H9 (cell line): ENCODE results near the gene RNF126. TPM values are rescaled to one million over a fixed set of nuclear protein-coding genes. Genes with fewer than 3 reads are reported as not detected.

Source experiments
- DNase-seq: peaks from one replicate; pipeline ENCODE4 v3.0.0-alpha.2; 2017
- H2AFZ ChIP-seq: one replicate; pipeline ENCODE4 v1.6.1; 2013; ENCODE audit warnings: mild to moderate bottlenecking, low read length, control low read depth, moderate library complexity
- H2AK5ac ChIP-seq: 2 replicates; pipeline ENCODE4 v1.6.1; 2013; ENCODE audit warnings: low read length, control low read depth, mixed read lengths; ENCODE audit not compliant: insufficient read length
- H2BK120ac ChIP-seq: one replicate; pipeline ENCODE4 v1.6.1; 2013; ENCODE audit warnings: low read depth, mild to moderate bottlenecking, low read length, control low read depth, inconsistent platforms; ENCODE audit not compliant: poor library complexity, severe bottlenecking
- H2BK12ac ChIP-seq: 2 replicates; pipeline ENCODE4 v1.6.1; 2013; ENCODE audit warnings: low read length, control low read depth, mixed read lengths, low read depth; ENCODE audit not compliant: insufficient read length
- H2BK15ac ChIP-seq: 2 replicates; pipeline ENCODE4 v1.6.1; 2013; ENCODE audit warnings: low read depth, low read length, control low read depth
- H2BK20ac ChIP-seq: one replicate; pipeline ENCODE4 v1.6.1; 2013; ENCODE audit warnings: low read depth, mild to moderate bottlenecking, low read length, control low read depth, inconsistent platforms; ENCODE audit not compliant: poor library complexity, severe bottlenecking
- H2BK5ac ChIP-seq: 2 replicates; pipeline ENCODE4 v1.6.1; 2013; ENCODE audit warnings: low read length, control low read depth, mixed read lengths; ENCODE audit not compliant: insufficient read length
- H3K14ac ChIP-seq: 2 replicates; pipeline ENCODE4 v1.6.1; 2013; ENCODE audit warnings: low read length, control low read depth; ENCODE audit not compliant: insufficient read depth
- H3K18ac ChIP-seq: 2 replicates; pipeline ENCODE4 v1.6.1; 2013; ENCODE audit warnings: low read depth, mild to moderate bottlenecking, mixed read lengths, low read length, control low read depth; ENCODE audit not compliant: insufficient read length
- H3K23ac ChIP-seq: 2 replicates; pipeline ENCODE4 v1.6.1; 2013; ENCODE audit warnings: low read length, control low read depth, mixed read lengths, low read depth; ENCODE audit not compliant: insufficient read length
- H3K23me2 ChIP-seq: 2 replicates; pipeline ENCODE4 v1.6.1; 2013; ENCODE audit warnings: low read depth, mild to moderate bottlenecking, mixed read lengths, low read length, control low read depth; ENCODE audit not compliant: insufficient read length, poor library complexity, severe bottlenecking
- H3K27ac ChIP-seq: 2 replicates; pipeline ENCODE4 v1.5.1; 2013; ENCODE audit warnings: low read length, control low read depth, mixed read lengths, low read depth; ENCODE audit not compliant: insufficient read length
- H3K27me3 ChIP-seq: 2 replicates; pipeline ENCODE4 v1.6.1; 2013; ENCODE audit warnings: low read length, control low read depth, inconsistent platforms; ENCODE audit not compliant: insufficient read depth
- H3K4ac ChIP-seq: 2 replicates; pipeline ENCODE4 v1.6.1; 2013; ENCODE audit warnings: low read depth, mild to moderate bottlenecking, control low read depth, inconsistent platforms, low read length, moderate library complexity
- H3K4me1 ChIP-seq: 2 replicates; pipeline ENCODE4 v1.6.1; 2013; ENCODE audit warnings: low read length, control low read depth, inconsistent platforms; ENCODE audit not compliant: insufficient read depth
- H3K4me2 ChIP-seq: 2 replicates; pipeline ENCODE4 v1.6.1; 2013; ENCODE audit warnings: low read length, control low read depth, mixed read lengths; ENCODE audit not compliant: insufficient read length, insufficient read depth
- H3K56ac ChIP-seq: 2 replicates; pipeline ENCODE4 v1.6.1; 2013; ENCODE audit warnings: low read depth, mild to moderate bottlenecking, mixed read lengths, low read length, control low read depth; ENCODE audit not compliant: insufficient read length
- H3K79me1 ChIP-seq: 2 replicates; pipeline ENCODE4 v1.6.1; 2013; ENCODE audit warnings: low read depth, mild to moderate bottlenecking, moderate library complexity, low read length, control low read depth, inconsistent platforms; ENCODE audit not compliant: insufficient read depth, poor library complexity, severe bottlenecking
- H3K79me2 ChIP-seq: 2 replicates; pipeline ENCODE4 v1.6.1; 2013; ENCODE audit warnings: low read length, control low read depth, inconsistent platforms; ENCODE audit not compliant: insufficient read depth
- H3K9ac ChIP-seq: 2 replicates; pipeline ENCODE4 v1.6.1; 2013; ENCODE audit warnings: low read length, control low read depth, mixed read lengths; ENCODE audit not compliant: insufficient read length; ENCODE audit errors: extremely low read depth
- H3K9me3 ChIP-seq: one replicate; pipeline ENCODE4 v1.6.1; 2013; ENCODE audit warnings: low read depth, low read length, inconsistent platforms; ENCODE audit not compliant: control insufficient read depth
- H3T11ph ChIP-seq: one replicate; pipeline ENCODE4 v1.6.1; 2013; ENCODE audit warnings: mild to moderate bottlenecking, low read length, control low read depth, inconsistent platforms
- H4K20me1 ChIP-seq: one replicate; pipeline ENCODE4 v1.6.1; 2013; ENCODE audit not compliant: control insufficient read depth, insufficient read length, insufficient read depth
- H4K5ac ChIP-seq: 2 replicates; pipeline ENCODE4 v1.6.1; 2013; ENCODE audit warnings: low read depth, mild to moderate bottlenecking, mixed read lengths, low read length, control low read depth; ENCODE audit not compliant: insufficient read length
- H4K8ac ChIP-seq: replicated peaks from 2 replicates; pipeline ENCODE4 v1.6.1; 2013; ENCODE audit warnings: low read length, control low read depth, mixed read lengths, low read depth; ENCODE audit not compliant: insufficient read length
- H4K91ac ChIP-seq: 2 replicates; pipeline ENCODE4 v1.6.1; 2013; ENCODE audit warnings: low read depth, mild to moderate bottlenecking, moderate library complexity, mixed read lengths, low read length, control low read depth; ENCODE audit not compliant: insufficient read length
- H3K27ac Mint-ChIP-seq, 3 experiments: 2 replicates in 2 of 3; 3 replicates in 1 of 3; pipeline ENCODE4 v1.8.0; 2020 to 2021; ENCODE audit warnings: mixed read lengths in 3 of 3, mild to moderate bottlenecking in 1 of 3, moderate library complexity in 1 of 3
- H3K27me3 Mint-ChIP-seq: 2 replicates; pipeline ENCODE4 v1.8.0; 2021; ENCODE audit warnings: low read depth, mild to moderate bottlenecking, moderate library complexity, mixed read lengths
- H3K36me3 Mint-ChIP-seq, 3 experiments: 2 replicates in 2 of 3; 3 replicates in 1 of 3; pipeline ENCODE4 v1.8.0; 2020 to 2021; ENCODE audit warnings: low read depth in 3 of 3, mixed read lengths in 3 of 3; ENCODE audit not compliant: insufficient read depth in 1 of 3
- H3K4me1 Mint-ChIP-seq, 2 experiments: 2 replicates each; pipeline ENCODE4 v1.8.0; 2020; ENCODE audit warnings: mixed read lengths in 2 of 2
- H3K4me3 Mint-ChIP-seq, 2 experiments: 2 replicates in 1 of 2; 3 replicates in 1 of 2; pipeline ENCODE4 v1.8.0; 2020 to 2021; ENCODE audit warnings: mild to moderate bottlenecking in 2 of 2, mixed read lengths in 2 of 2, moderate library complexity in 1 of 2
- H3K9me3 Mint-ChIP-seq, 2 experiments: 2 replicates in 1 of 2; 3 replicates in 1 of 2; pipeline ENCODE4 v1.8.0; 2020; ENCODE audit warnings: mild to moderate bottlenecking in 2 of 2, mixed read lengths in 2 of 2, moderate library complexity in 1 of 2
- CTCF ChIP-seq: fragments of 200-600 bp; sonication (generic); conservative IDR thresholded peaks from 3 replicates; pipeline ENCODE4 v1.8.0; 2021; ENCODE audit warnings: antibody characterized with exemption, mild to moderate bottlenecking
- WGBS: extraction: QIAGEN DNeasy Blood & Tissue Kit; methylation state at CpG from one replicate; pipeline ENCODE4 v1.1.7; 2013; ENCODE audit warnings: missing lambda C conversion rate, low lambda C conversion rate, mixed read lengths; ENCODE audit not compliant: insufficient read length; ENCODE audit errors: extremely low coverage; 5-methylcytosine and 5-hydroxymethylcytosine counted together
- total RNA-seq: library from RNA; stranded (reverse); gene quantifications from 2 replicates; pipeline ENCODE4 v1.2.1, GENCODE V29; 2021

RNF126 gene
- total RNA-seq, 1 experiment from 2014 or later = 81.9 TPM

- Histone ChIP-seq H3K79me2 (no peaks in the 10 kb centered on the region), H3K4me2 (no peak overlapping the region), H3K23me2 (no peaks in the 10 kb centered on the region), H2BK12ac (no peak overlapping the region), H3K23ac (no peak overlapping the region), H2AK5ac (no peak overlapping the region), H3K79me1 (no peaks in the 10 kb centered on the region), H4K5ac (no peak overlapping the region), H2BK5ac (no peak overlapping the region), H2BK20ac (no peak overlapping the region), H2AFZ (no peak overlapping the region), H4K20me1 (no peaks in the 10 kb centered on the region), H3T11ph (no peak overlapping the region), H3K18ac (no peak overlapping the region), H2BK15ac (no peak overlapping the region), H4K91ac (no peak overlapping the region), H3K4me1 (no peaks in the 10 kb centered on the region), H4K8ac (no peak overlapping the region), H3K56ac (no peak overlapping the region), H3K14ac (no peak overlapping the region), H3K9me3 (no peaks in the 10 kb centered on the region), H3K9ac (no peak overlapping the region), H3K4ac (no peak overlapping the region), H2BK120ac (no peak overlapping the region), H3K27me3 (no peaks in the 10 kb centered on the region), H3K27ac (no peak overlapping the region)
- peaks cover 28 to 60% (median 46%) of the 10 kb centered on the region in 3 experiments for H3K36me3 Mint-ChIP-seq
- H3K27me3 Mint-ChIP-seq = no peaks in the 10 kb centered on the region
- H3K27ac Mint-ChIP-seq = no peak overlapping the region
- H3K9me3 Mint-ChIP-seq = no peaks in the 10 kb centered on the region
- no peak for DNase-seq
- no peaks in the 10 kb centered on the region for H3K4me1 Mint-ChIP-seq
- TF ChIP-seq CTCF = no peak
- H3K4me3 Mint-ChIP-seq = no peak overlapping the region
- no CpG with 5 or more reads among the region's 47 CpGs for WGBS
Measured at GRCh38 chr19:619286-620002, 43.6 kb downstream of the RNF126 start.
